ENCODE results near the gene DISP3. TPM values are rescaled to one million over a fixed set of nuclear protein-coding genes. Genes with fewer than 3 reads are reported as not detected.

Gene DISP3
- total and polyA plus RNA-seq, 4 donors = 0.04 to 0.18 (median 0.07) TPM; not detected in 1

DNA sequence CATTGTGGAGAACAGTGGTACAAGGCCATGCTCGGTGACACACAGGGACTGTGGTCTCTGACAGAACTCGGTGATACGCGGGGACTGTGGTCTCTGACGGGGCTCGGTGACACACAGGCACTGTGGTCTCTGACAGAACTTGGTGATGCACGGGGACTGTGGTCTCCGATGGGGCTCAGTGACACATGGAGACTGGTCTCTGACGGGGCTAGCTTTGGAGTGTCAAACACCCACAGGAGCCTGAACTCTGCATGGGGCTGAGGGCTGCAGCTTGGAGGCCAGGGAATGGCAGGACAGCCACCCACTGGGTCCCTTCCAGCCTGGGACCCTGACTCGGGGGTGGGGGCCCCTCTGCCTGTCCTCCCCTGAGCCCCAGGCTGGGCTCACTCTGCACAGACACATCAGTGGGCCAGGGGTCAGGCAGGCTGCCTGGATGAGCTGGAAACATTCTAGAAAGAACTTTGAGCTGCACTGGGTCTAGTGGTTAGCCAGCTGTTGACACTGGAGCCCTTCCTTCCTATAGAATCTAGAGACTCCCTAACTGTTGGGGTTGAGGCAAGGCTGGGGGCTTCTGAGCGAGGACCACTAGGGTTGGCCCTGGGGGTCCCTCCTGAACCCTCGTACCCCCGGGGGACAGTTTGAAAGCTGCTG lies 49.8 kb downstream of the DISP3 start:
- Histone ChIP-seq H3K9ac (ENCODE audit: insufficient read depth in 1 of 2, low read length in 2 of 2) (no peak overlapping the region), H3K36me3 (ENCODE audit: control insufficient read depth in 4 of 4, insufficient read depth in 4 of 4, low read length in 4 of 4) (no peaks in the 10 kb centered on the region), H3K4me3 (no peak overlapping the region), H3K27me3 (ENCODE audit: control insufficient read depth in 3 of 3, insufficient read depth in 3 of 3, low read length in 2 of 3) (no peaks in the 10 kb centered on the region), H3K9me3 (ENCODE audit: control insufficient read depth in 4 of 4, insufficient read depth in 3 of 4, low read length in 3 of 4) (peaks cover 0 to 3% (median 0%) of the 10 kb centered on the region in 4 donors), H3K4me1 (ENCODE audit: control insufficient read depth in 5 of 5, insufficient read depth in 5 of 5, low read length in 5 of 5) (no peaks in the 10 kb centered on the region), H3K27ac (ENCODE audit: low read depth in 1 of 2, low read length in 1 of 2) (no peak overlapping the region)
- TF ChIP-seq, protein P1, sequence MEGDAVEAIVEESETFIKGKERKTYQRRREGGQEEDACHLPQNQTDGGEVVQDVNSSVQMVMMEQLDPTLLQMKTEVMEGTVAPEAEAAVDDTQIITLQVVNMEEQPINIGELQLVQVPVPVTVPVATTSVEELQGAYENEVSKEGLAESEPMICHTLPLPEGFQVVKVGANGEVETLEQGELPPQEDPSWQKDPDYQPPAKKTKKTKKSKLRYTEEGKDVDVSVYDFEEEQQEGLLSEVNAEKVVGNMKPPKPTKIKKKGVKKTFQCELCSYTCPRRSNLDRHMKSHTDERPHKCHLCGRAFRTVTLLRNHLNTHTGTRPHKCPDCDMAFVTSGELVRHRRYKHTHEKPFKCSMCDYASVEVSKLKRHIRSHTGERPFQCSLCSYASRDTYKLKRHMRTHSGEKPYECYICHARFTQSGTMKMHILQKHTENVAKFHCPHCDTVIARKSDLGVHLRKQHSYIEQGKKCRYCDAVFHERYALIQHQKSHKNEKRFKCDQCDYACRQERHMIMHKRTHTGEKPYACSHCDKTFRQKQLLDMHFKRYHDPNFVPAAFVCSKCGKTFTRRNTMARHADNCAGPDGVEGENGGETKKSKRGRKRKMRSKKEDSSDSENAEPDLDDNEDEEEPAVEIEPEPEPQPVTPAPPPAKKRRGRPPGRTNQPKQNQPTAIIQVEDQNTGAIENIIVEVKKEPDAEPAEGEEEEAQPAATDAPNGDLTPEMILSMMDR (IDR thresholded peaks at IDR 0.05; ENCODE audit: control extremely low read depth, extremely low read depth) = no peak
- WGBS, 2 donors = 78 to 91% methylated on average over 13 of the region's 13 CpGs
- DNase-seq = no peak
- ATAC-seq (ENCODE audit: insufficient read depth, low FRiP score) = no peak

- H3K36me3 ChIP-seq (ENCODE audit: control insufficient read depth in 4 of 4, insufficient read depth in 4 of 4, low read length in 4 of 4) = no peaks in the 10 kb centered on the region
- H3K9me3 ChIP-seq (ENCODE audit: control insufficient read depth in 4 of 4, insufficient read depth in 3 of 4, low read length in 3 of 4) = peaks cover 0 to 3% (median 0%) of the 10 kb centered on the region in 4 donors
- no peaks in the 10 kb centered on the region for H3K4me1 ChIP-seq (ENCODE audit: control insufficient read depth in 5 of 5, insufficient read depth in 5 of 5, low read length in 5 of 5)
- TF ChIP-seq, protein P1 (IDR thresholded peaks at IDR 0.05; ENCODE audit: control extremely low read depth, extremely low read depth) = no peak
- WGBS, 2 donors = 90 to 91% methylated on average over 10 of the region's 10 CpGs
- no peak overlapping the region for H3K27ac ChIP-seq (ENCODE audit: low read depth in 1 of 2, low read length in 1 of 2)
- H3K9ac ChIP-seq (ENCODE audit: insufficient read depth in 1 of 2, low read length in 2 of 2) = no peak overlapping the region
- H3K4me3 ChIP-seq = no peak overlapping the region
- no peak for DNase-seq
- no peak for ATAC-seq (ENCODE audit: insufficient read depth, low FRiP score)
- no peaks in the 10 kb centered on the region for H3K27me3 ChIP-seq (ENCODE audit: control insufficient read depth in 3 of 3, insufficient read depth in 3 of 3, low read length in 2 of 3)
These were observed 50.4 kb downstream of the DISP3 start for GRCh38 chr1:11529330-11529729.

DNA sequence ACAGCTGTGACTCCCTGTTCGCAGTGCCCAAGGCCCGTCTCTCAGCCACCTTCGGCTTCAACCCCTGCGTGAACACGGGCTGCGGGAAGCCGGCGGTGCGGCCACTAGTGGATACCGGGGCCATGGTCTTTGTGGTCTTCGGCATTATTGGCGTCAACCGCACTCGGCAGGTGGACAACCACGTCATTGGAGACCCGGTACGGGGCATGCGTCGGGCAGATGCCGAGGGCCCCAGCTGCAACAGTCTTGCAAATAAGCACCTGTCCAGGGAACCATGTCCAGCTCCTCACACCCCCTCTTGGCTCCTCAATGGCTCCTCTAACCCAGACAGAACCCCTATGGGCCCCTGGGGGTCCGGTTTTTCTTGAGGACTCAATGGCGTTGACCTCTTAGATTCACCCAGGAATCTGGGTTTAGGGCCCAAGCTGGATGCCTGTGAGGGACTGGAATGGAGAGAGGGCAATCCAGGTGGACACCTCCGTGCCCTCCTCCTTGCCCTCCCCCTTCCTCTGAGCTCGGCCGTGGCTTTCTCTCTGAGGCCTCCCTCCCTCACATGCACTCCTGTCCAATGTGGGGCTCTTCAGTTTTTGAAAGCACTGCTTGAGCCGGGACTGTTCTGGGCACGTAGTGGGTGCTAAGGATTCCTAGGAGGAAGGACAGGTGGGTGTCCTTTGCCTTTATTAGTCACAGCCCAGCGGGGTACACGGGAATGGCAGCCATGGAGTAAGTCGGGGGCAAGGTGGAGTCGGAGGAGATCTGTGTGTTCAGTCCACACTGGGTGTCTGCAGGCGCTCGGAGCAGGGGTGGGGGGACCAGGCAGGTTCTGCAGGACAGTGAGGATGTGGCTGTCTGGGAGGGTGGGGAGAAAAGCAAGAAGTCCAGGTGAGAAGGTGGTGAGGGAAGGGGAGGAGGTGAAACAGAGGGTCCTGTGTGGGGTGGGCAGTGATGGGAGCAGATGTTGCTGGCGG lies 51.1 kb downstream of the DISP3 start:
- H3K9me3 ChIP-seq (ENCODE audit: control insufficient read depth in 4 of 4, insufficient read depth in 3 of 4, low read length in 3 of 4) = peaks cover 0 to 3% (median 0%) of the 10 kb centered on the region in 4 donors
- H3K4me3 ChIP-seq = no peak overlapping the region
- H3K27me3 ChIP-seq (ENCODE audit: control insufficient read depth in 3 of 3, insufficient read depth in 3 of 3, low read length in 2 of 3) = no peaks in the 10 kb centered on the region
- no peak overlapping the region for H3K27ac ChIP-seq (ENCODE audit: low read depth in 1 of 2, low read length in 1 of 2)
- ATAC-seq (ENCODE audit: insufficient read depth, low FRiP score) = no peak
- no peaks in the 10 kb centered on the region for H3K4me1 ChIP-seq (ENCODE audit: control insufficient read depth in 5 of 5, insufficient read depth in 5 of 5, low read length in 5 of 5)
- H3K9ac ChIP-seq (ENCODE audit: insufficient read depth in 1 of 2, low read length in 2 of 2) = no peak overlapping the region
- WGBS, 2 donors = 86 to 88% methylated on average over 34 of the region's 34 CpGs
- no peak for DNase-seq
- TF ChIP-seq, protein P1 (IDR thresholded peaks at IDR 0.05; ENCODE audit: control extremely low read depth, extremely low read depth) = no peak
- no peaks in the 10 kb centered on the region for H3K36me3 ChIP-seq (ENCODE audit: control insufficient read depth in 4 of 4, insufficient read depth in 4 of 4, low read length in 4 of 4)

All from lung (tissue), 12 donors.